Measurements from ENCODE around the gene SIRT7.

DNA sequence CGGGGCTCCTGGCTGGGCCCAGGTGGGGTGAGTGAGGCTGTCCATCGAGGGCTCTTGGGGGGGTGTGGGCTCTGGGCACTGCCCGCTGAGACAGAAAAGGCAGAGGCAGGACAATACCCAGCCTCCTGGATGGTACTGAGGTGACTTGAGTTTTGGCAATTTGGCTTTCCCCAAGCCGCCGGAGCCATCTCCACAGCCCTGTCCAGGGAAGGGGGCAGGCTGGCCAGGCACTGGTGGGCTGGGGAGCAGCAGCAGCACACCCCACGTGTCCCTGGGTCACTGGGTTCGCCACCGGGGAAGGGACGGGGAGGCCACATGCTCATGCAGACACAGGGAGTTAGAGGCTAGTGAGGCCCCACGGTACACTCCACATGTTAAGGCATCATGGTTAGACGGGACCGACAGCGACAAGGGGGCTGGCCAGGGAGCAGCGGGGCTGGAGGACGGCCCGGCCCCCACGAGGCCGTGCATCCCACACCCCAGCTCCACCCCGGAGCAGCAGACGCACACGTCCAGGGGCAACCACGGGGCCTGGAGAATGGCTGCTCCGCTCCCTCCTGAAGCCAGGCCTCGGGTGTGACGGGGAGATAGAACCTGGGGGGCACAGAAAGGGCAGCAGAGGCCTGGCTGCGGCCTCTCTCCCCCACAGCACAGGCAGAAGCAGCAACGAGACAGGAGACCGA lies 49.8 kb downstream of the SIRT7 start:
- TF ChIP-seq, protein P1, sequence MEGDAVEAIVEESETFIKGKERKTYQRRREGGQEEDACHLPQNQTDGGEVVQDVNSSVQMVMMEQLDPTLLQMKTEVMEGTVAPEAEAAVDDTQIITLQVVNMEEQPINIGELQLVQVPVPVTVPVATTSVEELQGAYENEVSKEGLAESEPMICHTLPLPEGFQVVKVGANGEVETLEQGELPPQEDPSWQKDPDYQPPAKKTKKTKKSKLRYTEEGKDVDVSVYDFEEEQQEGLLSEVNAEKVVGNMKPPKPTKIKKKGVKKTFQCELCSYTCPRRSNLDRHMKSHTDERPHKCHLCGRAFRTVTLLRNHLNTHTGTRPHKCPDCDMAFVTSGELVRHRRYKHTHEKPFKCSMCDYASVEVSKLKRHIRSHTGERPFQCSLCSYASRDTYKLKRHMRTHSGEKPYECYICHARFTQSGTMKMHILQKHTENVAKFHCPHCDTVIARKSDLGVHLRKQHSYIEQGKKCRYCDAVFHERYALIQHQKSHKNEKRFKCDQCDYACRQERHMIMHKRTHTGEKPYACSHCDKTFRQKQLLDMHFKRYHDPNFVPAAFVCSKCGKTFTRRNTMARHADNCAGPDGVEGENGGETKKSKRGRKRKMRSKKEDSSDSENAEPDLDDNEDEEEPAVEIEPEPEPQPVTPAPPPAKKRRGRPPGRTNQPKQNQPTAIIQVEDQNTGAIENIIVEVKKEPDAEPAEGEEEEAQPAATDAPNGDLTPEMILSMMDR (IDR thresholded peaks at IDR 0.05), result no peak
- no peak for TF ChIP-seq POLR2A (IDR thresholded peaks at IDR 0.05)

Measured in heart left ventricle (tissue), 13 donors.